ENCODE data around the gene MKRN1.

DNA sequence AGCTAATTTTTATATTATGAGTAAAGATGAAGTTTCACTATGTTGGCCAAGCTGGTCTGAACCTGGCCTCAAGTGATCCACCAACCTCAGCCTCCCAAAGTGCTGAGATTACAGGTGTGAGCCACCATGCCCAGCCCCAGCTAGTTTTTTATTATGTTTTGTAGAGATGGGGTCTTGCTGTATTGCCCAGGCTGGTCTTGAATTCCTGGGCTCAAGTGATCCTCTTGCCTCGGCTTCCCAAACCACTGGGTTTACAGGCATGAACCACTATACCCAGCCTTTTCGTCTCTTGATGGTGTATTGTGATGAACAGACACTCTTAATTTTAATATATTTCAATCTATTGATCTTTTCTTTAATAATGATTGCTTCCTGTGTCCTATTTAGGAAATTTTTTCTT is 57.8 kb downstream of the MKRN1 start:
- TF ChIP-seq POLR2A (IDR thresholded peaks at IDR 0.05) (no peak), CTCF (IDR thresholded peaks at IDR 0.05) (no peak)
